Ureter (tissue), 1 donor: ENCODE measurements around the gene PPM1H. TPM values are rescaled to one million over a fixed set of nuclear protein-coding genes. Genes with fewer than 3 reads are reported as not detected.

Source experiments
- DNase-seq: peaks from one replicate; pipeline ENCODE4 v3.0.0-alpha.2; 2020; ENCODE audit warnings: low spot score
- total RNA-seq: library from RNA; stranded (reverse); gene quantifications from one replicate; pipeline ENCODE4 v1.2.4, GENCODE V29; 2023
- donor health status: DM: yes; HTN: yes; CAD: no.

PPM1H gene
- total RNA-seq, 1 donor from 2014 or later = 16.2 TPM

DNA sequence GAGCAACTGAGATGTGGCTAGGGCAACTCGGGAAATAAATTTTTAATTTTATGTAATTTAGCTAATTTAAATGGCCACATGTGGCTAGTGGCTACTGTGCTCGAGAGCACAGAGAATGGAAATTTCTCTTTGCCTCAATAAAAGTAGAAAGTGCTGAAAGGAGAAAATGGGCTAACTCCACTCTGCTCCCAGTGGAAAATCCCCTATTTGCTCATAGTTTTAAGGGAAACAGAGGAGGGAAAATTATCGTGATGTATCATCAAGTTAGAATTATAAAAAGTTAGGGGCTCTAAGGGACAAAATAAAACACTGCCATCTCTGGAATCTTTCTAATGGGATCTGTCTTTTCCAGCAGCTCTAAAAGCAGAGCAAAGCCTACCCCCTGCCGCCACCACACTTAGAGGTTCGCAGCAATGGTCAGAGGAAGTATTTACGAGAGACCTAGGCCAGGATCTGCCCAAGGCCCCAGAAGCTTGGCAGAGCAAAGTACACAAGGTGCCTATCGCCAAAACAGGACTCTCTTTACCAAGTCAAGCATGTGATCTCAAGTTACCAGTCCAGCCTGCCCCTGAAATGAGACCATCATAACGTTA, 220.7 kb downstream of the PPM1H start:
- no peak for DNase-seq

DNA sequence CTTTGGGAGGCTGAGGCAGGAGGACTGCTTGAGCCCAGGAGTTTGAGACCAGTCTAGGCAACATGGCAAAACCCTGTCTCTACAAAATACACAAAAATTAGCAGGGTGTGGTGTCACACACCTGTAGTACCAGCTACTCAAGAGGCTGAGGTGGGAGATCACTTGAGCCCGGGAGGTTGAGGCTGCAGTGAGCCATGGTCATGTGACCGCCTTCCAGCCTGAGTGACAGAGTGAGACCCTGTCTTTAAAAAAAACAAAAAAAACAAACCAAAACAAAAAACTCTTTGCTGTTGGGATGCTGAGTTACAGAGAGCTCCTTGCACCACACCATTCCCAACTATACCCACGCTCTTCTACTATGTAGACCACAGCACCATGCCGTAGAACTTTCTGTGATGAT, 221.2 kb downstream of the PPM1H start:
- DNase-seq = no peak

DNA sequence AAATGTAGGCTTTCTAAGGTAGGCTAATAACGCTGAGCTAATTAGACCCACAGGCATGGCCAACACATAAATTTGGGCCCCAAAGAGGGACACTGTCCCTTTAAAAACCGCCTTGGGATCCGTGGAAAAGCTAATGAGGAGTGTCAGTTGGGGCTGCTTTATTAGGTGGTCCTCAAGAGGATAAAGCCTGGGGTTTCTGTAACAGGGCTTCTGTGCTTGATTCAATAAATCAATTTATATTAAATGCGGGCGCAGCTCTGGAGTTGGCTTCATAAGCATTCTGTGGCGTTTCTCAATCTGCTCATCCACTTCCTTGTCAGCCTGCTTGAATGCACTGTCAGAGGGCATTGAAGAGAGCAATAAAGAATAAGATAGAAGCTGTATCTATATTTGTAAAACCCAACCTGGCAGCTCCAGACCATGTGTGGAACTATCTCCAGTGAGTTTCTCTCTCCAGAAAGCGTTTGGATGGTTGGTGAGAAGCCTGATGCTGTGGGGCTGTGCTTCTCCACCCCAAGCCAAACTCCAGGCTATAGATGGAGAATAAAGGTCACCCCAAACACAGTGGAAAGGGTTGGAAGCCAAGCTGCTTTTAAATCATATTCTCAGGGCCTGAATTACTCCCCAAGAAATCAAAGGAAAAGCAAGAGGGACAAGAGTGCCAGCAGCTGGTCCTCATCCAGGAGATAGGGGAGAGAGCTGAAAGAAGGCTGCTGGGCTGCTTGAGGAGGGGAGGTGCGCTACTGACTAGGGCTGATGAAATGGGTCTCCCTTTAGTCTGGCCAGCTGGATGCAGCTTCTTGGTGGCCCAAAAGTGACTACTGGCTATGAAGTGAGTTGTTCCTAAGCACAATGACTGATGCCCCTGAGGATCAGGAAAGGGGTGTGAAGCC, 222.0 kb downstream of the PPM1H start:
- DNase-seq = no peak

DNA sequence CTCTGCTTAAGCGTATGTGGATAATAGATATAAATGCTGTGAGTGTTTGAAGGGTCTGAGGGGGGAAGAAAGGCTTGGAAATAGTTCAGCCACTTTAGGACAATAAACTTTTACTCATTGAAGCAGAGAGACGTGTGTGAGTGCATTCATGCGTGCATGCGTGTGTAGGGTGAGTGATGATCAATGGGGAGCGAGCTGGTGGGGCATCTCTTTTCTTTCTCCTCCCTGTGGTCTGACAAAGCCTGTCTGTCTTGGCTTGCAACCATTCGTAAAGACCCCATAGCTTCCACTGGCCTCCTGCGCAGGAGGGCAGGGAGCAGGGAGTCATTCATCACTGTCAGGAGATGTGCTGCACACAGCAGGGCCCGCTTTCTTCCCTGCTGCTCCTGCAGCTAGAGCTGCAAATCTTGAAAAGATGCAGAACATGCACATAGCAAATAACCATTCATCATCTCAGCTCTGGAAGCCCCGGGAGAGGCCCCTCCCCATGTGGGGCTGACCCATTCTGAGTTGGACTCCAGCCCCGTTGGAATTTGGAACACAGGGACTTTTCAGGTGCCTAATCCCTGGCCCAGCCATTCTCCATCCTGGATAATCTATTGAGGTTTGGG, 223.2 kb downstream of the PPM1H start:
- no peak for DNase-seq

DNA sequence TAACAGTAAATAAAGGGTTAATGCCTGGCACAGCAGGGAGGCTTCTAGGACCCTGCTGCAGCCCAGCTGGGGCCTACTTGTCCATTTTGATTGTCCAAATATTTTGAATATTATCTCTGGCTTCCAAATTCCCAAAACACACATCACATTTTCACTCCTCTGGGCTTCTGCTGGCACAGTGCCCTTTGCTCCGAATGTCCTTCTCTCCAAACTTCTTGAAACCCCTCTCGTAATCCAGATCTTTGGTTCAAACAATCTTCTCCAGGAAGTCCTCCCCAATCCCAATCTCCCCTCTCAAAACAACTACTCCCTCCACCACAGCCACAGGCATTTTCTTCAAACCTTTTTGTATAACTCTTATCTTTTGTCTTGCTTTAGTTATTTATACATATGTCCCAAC, 225.6 kb downstream of the PPM1H start:
- no peak for DNase-seq

DNA sequence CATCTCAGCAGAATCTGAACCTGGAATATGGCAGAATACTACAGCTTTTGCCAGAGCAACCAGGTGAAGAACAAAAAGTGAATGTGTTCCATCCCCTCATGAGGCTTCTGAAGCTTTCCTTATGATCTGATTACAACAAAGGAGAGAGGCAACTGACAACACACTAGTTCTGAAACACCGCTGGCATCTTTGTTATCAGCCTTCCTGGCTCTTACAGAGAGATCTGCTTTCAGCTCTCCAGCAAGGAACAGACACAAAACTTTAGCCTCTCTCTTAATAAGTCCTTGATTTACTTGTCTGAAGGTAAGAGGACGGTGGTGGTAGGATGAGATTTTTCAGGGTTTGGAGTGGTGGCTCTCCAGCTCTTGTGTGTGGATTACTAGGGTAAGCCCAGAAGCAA, 227.0 kb downstream of the PPM1H start:
- DNase-seq = no peak

DNA sequence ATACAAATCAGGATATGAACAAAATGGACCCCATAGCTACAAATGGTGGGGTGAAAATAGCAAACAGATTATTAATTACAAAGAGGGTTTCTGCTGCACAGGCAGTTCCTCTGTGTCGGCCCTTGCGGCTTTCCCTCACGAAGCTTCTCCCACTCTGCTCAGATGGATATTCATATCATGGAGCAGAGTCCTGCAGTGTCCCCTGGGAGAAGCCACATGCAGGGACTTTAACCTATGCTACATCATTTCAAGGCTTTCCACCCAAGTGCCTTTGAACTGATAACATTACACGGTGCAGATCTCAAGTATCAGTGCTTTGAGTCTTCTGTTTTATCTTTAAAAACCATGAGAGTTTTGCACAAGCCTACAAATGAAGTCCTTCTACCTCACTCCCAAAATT, 229.1 kb downstream of the PPM1H start:
- DNase-seq = no peak

DNA sequence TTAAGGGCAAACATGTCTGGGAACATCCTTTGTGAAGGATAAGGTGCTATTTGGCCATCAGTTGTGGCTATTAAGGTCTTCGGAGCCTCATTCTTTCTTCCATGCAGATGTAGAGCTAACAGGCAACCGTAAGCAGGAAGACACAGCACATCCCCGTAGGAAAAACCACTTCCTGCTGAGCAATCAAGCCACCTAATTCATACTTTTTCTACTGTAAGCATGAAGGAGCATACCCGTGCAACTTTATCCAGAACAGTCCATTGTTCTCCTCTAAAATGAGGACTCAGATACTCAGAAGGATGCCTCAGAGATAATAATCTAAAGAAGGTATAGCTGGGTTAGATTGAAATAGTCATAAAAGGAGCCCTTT, 232.0 kb downstream of the PPM1H start:
- DNase-seq = no peak

DNA sequence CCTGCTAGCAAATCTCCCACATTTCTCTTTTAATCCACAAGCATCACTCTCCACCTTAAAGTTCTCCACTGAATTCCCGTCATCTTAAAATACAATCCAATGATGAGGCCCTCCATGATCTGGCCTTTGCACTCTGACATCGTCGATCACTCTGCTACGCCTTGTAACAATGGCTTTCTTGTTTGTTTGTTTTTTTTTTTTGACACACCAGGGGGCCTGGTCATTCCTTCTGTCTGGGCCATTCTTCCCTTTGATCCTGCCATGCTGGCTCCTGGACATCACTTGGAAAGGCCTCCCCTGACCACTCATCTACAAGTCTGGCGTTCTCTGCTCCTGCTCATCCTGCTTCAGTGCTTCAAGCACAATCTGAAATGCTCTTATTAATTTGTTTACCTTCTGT, 233.5 kb downstream of the PPM1H start:
- no peak for DNase-seq

DNA sequence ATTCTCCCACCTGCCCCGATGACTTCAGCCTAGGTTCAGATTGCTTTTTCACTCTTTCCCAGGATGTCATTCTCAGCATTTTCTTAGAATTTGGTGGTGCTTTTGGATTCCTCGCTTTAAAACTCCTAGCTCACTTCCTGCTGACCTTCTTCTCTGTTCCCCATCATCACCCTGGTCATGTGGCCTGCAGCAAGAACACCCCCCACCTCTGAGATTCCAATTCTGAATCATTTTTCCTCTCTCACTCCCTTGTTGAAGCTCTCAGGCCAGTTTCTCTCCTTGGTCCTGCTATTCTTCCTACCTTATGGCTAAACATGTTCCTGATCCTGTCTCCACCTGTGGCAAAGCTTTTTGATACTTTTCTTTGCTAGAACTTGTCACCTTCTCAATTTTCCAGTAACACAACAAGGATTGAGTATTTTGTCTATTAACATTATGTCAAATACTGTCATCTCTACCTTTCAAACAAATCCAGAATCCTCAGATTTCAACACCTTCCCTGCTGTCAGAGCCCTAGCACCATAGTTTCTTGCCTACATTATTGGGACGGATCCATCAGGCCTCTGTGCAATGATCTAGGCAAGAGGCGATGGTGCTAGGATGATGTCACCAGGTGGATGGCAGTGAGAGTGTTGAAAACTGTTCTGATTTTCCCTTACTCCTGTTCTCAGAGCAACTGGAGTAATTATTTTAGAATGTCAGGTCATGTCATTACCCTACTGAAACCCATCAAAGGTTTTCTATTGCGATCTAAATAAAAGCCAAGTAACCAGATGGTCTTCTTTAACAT, 234.7 kb downstream of the PPM1H start:
- DNase-seq = no peak

DNA sequence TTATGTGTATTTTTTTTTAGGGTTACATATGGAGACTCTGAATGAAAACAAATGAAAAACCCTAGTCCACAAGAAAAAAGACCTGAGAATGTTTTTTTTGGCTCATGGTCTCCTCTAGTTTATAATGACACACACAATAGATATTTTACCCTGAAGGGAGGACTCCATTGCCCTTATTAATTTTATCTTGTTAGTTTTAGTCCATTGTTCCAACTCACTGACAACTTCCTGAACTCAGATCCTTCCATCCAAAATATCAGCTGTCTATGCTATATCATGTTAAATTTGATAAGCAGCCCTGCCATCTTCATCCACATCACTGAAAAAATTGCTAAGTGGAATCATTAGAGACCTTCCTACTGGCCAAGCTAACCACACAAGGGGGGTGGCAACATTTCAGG, 236.2 kb downstream of the PPM1H start:
- DNase-seq = no peak

DNA sequence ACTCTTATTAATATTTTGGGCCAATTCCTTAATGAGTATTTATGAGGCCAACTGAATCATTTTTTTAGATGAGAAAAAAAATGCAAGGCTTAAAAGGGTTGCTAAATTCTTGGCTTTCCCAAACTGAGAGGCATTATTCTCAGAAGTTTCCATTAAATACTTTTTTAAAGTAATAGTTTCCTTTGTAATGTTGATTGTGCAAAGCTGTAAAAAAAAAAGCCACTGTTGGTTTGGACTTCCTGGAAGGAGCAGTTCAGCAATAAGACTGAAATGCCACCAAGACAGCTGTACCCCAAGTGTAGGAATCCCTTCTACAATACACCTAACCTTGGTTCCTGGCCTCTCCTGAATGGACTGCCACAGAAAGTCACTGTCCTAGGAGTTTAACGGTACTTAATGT, 237.1 kb downstream of the PPM1H start:
- no peak for DNase-seq

DNA sequence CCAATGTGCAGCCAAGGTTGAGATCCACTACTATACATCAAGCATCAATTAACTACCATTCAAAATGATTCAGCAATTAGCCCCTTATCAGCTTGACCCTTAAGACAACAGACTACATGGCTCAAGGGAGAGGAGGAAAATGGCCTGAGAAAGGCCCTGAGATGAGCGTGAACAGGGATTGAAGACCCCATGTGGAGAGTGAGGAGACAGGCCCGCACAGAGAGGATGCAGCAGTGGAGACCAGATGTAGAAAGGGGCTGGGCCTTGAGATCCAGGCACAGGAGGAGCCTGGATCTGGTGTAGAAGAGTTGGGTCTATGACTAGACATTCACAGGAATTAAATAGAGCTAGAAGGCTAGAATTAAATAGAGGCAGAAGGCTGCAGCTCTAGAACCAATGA, 239.3 kb downstream of the PPM1H start:
- DNase-seq = no peak

DNA sequence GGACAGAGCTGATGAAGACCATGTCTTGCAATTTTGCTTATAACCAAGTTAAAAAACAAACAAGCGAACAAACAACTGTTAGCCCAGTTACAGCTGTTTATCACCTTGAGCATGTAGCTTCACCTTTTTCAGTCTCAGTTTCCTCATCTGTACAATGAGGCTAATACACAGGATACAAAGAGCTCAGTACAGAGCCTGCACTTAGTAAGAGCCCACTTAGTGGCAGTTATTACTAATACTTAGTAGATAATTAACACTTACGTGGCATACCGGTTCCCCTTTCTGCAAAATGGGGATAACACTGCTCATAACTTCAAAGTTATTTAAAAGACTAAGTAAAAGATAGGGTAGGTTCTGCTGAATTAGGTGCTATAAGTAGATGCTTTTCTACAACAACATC, 240.3 kb downstream of the PPM1H start:
- DNase-seq = no peak

DNA sequence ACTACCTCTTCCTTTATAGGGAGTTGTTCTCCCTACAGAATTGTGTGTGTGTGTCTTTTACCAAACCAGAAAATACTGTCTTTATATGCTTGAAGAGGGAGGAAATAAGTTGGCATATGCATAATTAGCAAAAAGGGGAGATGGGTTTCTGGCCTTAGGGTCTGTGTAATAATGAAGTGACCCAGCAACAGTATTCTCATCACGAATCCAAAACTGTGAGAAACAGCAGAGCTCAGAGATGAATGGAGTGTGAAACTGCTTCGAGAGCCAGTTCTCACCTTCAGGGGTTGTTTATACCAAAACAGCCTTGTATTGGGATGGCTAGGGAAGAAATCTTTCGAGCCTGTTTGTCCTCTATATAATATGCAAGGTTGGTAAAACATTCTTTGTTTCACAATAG, 240.8 kb downstream of the PPM1H start:
- DNase-seq = no peak

DNA sequence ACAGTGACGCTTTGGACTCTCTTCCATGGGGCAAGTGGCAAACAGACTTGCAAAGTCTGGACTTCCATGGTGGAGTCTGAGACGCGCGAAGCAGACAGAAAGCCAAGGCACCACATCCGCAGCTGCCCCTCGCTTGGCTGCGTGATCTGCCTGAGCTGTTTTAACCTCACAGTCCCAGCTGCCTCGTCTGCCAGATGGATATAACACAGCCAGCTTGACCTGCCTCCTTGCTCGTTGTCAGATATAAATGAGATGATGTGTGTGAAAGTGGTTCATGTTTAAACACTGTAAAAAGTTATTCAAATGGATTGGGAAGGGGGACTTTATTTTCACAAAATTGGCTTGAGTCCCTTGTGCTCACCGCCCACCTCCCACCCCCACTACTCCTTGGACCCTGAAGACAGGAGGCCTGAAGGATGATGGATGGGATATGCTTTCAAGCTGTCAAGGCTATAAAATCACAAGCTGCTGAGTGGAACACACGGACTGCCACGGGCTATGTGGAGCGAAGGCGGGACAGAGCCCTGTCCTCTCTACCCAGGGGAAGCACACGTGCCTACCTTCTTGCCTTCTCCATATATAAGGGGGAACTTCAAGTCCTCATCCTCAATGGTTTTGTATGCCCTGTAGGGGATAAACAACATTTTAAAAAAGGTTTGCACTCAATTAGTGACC, 241.4 kb downstream of the PPM1H start:
- no peak for DNase-seq

DNA sequence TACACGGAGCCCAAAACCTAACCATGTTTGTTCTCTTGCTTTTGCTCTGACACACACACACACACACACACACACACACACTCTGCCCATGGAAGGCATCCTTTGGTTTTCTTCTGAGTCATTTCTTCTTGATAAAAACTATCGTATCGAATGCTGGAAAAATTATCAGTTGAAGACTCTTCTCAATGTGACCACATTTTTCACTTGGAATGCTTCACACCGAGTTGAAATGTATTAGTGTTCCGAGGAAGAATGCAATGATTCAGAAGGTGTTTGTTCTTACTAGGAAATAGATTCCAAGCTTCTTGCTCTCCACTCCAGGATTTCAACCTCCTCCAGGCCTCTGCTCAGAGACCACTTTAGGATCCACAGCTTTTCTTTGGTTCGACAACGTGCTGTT, 242.1 kb downstream of the PPM1H start:
- no peak for DNase-seq

DNA sequence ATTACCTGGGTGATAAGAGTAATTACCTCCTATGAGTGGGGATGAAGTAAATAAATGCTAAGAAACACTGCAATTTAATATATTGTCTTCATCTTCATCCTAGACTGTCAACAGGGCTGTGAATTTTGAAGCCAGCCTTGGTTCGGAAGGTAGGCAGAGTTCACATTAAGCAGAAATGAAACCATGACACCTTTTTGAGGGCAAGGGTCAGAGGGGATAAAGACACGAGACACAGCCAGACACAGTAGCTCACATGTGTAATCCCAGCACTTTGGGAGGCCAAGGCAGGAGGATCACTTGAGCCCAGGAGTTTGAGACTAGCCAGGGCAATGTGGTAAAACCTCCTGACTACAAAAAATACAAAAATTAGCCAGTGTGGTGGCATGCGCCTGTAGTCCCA, 243.6 kb downstream of the PPM1H start:
- DNase-seq = no peak

DNA sequence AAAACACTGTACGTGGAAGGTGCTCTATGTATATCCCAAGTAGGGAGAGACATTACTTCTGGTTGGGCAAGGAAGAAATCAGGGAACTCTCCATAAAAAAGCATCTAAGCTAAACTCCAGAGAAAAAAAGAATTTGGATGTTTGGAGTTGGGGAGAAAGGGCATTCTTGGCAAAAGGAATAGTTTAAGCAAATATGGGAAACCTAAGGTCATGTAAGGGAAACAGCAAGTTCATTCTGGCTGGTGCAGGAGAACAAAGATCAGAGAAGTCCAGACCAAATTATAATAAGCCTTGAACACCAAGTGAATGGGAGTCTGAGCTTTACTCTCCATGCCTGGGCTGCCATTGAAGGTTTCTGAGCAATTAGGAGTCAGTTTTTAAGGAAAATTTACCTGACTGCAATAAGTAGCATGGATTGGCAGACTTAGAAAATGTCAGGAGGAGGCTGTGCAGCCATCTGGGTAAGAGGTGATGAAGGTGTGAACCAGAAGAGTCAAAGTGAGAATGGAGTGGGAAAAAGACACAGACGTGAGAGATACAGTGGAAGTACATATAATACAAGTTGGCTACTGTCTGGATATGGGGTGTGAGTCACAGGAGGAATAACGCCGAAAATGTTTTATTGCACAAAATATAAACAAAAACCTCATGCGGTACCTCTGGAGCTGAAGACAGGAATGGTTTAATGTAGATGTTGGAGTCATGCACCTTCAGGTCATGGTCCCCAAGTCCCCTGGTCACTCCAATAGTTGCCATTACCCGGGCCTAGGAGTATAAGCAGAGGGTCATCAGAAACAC, 245.7 kb downstream of the PPM1H start:
- no peak for DNase-seq

DNA sequence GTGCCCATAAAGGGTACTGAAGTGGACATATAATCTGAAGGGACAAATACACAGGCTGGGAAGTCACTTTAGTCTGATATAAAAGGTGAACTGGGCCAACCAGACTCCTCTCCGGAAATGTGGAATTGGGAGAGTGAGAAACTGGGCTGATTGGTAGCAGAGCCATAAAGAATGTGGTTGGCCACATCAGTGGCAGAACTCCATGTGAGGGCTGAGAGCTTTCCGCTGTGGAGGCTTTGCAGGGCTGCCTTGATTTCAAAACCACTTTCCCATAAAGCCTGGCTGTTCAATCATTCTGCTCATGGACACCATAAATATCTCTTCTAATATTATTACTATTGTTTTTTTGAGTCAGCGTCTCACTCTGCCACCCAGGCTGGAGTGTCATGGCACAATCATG, 248.0 kb downstream of the PPM1H start:
- no peak for DNase-seq
